Measurements from ENCODE around the gene RFXANK.
"Not testable (repeated sequence)": the region's sequence is repeated elsewhere in the genome, so short reads cannot be mapped to it uniquely, and the experiment has no call there.

The RFXANK gene

GRCh38 chr19:19206938-19207337 is 14.9 kb downstream of the RFXANK start:
- DNase-seq (ENCODE audit: low spot score), result no peak

DNA sequence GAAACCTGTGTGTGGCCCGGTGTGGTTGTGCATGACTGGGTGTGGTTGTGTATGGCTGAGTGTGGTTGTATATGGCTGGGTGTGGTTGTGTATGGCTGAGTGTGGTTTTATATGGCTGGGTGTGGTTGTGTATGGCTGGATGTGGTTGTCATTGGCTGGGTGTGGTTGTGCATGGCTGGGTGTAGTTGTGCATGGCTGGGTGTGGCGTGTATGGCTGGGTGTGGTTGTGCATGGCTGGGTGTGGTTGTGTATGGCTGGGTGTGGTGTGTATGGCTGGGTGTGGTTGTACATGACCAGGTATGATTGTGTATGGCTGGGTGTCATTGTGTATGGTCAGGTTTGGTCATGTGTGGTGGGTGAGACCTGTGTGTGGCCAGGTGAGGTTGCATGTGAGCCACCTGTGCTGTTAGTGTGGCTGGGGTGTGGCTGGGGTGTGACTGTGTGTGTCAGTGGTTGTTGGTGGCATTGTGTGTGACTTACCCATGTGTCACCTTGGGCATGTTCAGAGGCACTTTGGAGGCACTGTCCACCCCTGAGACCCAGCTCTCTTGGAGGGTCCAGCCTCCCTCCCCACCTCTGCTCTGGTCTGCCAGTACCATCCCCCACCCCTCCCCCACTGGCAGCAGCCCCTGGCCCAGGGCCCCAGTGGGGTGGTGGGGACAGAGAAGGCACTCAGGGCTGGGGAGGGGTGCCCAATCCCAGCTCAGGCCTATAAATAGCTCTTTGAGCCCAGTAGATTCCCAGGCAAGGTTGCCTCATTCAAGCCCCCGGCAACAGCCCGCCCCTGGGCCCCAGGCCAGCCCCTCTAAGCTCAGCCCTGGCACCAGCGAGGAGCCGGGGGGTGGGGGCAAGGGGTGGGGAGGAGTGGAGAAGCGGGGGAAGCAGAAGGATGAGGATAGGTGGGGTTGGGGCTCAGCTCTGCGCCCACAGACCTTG is 15.8 kb downstream of the RFXANK start:
- no peak for DNase-seq (ENCODE audit: low spot score)

GRCh38 chr19:19209372-19209771 is 17.3 kb downstream of the RFXANK start:
- peak; percentile 79 for DNase-seq (ENCODE audit: low spot score)

DNA sequence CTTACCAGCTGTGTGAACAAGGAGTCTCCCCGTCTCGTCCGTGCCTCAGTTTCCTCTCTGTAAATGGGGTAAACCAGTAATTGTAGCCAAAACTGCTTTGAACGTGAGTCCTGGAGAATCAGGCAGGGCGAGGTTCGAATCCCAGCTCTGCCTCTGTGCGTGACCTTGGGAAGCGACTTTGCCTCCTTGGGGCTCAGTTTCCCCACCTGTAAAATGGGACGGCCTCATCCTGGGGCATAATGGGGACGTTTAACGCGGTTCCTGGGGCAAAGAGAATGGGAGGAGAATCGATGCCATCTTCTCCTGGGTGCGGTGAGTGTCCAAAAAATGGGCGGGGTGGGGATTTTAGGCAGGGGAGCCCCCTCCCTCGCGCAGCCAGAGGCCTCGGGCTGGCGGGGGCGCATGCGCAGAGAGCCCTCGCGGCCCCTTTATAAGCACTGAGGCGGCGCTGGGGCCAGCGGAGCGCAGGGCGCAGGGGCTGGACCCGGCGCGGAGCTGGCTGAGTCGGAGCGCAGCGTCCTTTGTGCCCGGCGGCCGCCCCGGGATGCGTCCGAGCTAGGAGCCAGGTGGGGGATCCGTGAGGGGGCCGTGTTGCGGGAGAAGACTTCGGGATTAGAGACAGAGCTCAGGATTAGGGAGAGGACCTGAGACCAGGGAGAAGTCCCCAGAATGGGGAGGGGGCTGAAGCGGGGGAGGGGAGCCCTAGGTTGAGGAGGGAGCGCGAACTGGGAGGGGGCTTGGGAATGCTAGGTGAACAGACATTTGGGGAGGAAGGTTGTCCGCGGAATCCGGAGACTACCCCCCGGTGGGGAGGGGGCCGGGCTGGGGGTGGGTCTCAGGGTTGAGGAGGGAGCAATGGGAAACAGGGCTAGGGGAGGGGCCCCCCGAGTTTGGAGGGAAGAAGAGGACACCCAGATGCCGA is 19.7 kb downstream of the RFXANK start, which contains the start of gene NCAN:
TSS of gene NCAN (plus strand) at position 460 of the 922 bp plus-strand sequence. CDS start 4,996 bp downstream, outside the sequence.
- DNase-seq (ENCODE audit: low spot score), result no peak

- no peak for DNase-seq (ENCODE audit: low spot score)
Observed at GRCh38 chr19:19212916-19213315, 20.9 kb downstream of the RFXANK start.

DNA sequence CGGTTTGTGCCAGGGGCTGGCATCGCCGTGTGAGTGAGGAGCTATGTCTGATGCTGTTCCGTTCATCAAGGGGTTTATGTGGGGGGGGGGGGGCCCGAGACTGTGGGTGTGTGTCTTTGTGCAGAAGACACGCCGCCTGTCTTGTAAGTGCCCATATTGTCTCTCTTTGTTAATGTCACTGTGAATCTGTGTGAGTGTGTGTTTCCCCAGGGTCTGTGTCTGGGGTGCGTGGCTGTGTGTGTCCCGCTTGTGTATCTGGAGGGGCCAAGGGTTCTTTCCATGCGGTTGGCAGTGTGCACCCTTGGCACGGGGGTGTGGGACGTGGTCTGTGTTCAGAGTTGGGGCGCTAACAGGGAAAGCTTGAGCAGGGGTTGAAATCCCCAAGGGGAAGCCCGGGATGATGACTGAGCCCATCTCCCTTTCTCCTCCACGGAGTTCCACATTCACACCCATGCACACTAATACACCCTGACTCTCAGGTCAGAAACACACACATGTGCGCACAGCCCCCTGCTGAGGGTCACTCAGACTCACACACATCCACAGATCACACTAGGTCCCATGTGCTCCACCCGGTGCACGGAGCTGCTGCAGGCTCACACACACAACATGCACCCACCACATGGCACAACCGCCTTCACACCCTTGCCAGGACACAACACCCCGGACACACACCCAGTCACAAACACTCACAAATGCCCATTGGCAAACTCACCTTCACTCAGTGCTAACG is 21.5 kb downstream of the RFXANK start:
- no peak for DNase-seq (ENCODE audit: low spot score)

GRCh38 chr19:19214159-19214490 is 22.1 kb downstream of the RFXANK start:
- DNase-seq (ENCODE audit: low spot score), result peak; percentile 55

GRCh38 chr19:19214892-19215291 is 22.8 kb downstream of the RFXANK start:
- peak; percentile 25 for DNase-seq (ENCODE audit: low spot score)

DNA sequence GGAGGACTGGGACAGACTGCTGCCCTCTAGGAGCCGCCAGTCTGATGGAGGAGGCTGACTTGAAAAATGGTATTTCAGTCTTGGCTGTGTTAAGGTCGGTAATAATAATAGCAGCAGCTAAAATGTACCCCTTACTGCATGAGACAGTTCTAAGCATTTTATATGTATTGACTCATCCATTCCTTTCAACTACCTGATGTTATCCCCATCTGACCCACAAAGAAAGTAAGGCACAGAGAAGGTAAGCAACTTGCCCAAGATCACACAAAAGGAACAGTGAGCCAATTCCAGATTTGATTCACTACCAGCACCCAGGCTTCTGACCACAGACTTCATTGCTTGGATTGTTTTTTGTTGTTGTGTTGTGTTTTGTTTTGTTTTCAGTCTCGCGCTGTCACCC is 23.7 kb downstream of the RFXANK start:
- DNase-seq (ENCODE audit: low spot score), result no peak

- peak; percentile 68 for DNase-seq (ENCODE audit: low spot score)
Observed at GRCh38 chr19:19217099-19217498, 25.0 kb downstream of the RFXANK start.

- DNase-seq (ENCODE audit: low spot score), result no peak
Observed at GRCh38 chr19:19218911-19219310, 26.9 kb downstream of the RFXANK start.

DNA sequence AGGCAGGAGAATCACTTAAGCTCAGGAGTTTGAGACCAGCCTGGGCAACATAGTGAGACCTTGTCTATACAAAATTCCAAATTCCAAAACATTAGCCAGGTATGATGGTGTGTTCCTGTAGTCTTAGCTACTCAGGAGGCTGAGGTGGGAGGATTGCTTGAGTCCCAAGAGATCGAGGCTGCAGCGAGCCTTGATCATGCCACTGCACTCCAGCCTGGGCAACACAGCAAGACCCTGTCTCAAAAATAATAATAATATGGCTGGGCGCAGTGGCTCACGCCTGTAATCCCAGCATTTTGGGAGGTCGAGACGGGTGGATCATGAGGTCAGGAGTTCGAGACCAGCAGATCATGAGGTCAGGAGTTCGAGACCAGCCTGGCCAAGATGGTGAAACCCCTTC is 28.9 kb downstream of the RFXANK start:
- DNase-seq (ENCODE audit: low spot score), result not testable (repeated sequence)

GRCh38 chr19:19223060-19223459 is 31.0 kb downstream of the RFXANK start:
- no peak for DNase-seq (ENCODE audit: low spot score)

GRCh38 chr19:19223636-19224035 is 31.6 kb downstream of the RFXANK start:
- DNase-seq (ENCODE audit: low spot score), result no peak

DNA sequence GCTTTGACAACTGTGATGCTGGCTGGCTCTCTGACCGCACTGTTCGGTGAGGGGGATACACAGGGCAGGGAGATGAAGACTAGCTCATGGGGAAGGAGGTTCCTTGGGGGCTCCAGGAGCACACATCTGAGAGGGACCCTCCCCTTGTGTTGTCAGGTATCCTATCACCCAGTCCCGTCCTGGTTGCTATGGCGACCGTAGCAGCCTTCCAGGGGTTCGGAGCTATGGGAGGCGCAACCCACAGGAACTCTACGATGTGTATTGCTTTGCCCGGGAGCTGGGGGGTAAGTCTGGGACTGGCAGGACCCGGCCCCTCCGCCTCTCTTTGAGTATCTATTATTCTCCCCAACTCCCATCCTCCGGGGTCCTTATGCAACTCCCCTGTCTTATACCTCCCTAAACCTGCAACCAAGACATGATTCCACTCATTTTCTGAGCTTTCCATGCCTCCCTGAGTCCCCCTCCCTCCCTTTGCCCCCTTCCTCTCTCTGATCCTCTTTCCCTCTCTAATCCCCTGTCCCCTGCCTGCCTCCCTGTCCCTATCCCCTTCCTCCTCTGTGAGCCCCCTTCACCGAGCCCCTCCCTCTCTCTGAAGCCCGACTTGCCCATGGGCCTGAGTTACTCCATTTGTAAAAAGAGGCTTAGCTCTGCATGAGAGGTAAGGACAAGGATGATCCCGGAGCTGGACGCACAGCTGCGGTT is 32.2 kb downstream of the RFXANK start:
- no peak for DNase-seq (ENCODE audit: low spot score)

DNA sequence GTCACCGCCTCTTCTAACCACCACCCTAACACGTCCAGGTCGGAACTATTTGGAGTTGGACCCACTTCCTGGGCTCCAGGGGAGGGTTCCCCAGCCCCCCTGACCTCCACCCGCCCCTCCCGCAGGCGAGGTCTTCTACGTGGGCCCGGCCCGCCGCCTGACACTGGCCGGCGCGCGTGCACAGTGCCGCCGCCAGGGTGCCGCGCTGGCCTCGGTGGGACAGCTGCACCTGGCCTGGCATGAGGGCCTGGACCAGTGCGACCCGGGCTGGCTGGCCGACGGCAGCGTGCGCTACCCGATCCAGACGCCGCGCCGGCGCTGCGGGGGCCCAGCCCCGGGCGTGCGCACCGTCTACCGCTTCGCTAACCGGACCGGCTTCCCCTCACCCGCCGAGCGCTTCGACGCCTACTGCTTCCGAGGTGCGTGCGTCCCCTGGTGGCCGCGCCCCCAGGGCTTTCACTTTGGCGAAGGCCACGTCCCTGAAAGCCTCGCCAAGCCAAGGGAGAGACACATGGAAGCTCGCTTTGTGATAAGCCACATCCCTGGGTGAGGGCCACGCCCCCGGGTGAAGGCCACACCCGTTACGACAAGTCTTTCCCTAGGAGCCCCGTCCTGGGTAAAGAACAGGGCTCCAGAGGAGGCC is 32.9 kb downstream of the RFXANK start:
- peak; percentile 59 for DNase-seq (ENCODE audit: low spot score)

DNA sequence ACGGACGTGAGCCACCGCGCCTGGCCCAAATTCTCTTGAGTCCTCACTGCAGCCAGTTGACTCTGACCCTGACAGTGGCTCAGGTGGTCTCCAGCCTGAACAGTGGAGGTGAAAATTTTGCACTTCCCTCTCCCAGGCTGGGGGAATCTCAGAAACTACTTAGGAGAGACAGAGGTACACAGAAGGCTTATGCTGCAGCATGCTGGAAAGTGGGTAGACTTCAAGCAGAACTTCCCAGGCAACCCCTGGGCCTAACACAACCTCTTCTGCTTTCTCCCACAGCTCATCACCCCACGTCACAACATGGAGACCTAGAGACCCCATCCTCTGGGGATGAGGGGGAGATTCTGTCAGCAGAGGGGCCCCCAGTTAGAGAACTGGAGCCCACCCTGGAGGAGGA is 34.1 kb downstream of the RFXANK start:
- no peak for DNase-seq (ENCODE audit: low spot score)

DNA sequence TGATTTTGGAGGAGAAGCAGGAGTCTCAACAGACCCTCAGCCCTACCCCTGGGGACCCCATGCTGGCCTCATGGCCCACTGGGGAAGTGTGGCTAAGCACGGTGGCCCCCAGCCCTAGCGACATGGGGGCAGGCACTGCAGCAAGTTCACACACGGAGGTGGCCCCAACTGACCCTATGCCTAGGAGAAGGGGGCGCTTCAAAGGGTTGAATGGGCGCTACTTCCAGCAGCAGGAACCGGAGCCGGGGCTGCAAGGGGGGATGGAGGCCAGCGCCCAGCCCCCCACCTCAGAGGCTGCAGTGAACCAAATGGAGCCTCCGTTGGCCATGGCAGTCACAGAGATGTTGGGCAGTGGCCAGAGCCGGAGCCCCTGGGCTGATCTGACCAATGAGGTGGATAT is 34.6 kb downstream of the RFXANK start:
- DNase-seq (ENCODE audit: low spot score), result no peak

- DNase-seq (ENCODE audit: low spot score), result no peak
Observed at GRCh38 chr19:19227217-19227616, 35.2 kb downstream of the RFXANK start.

DNA sequence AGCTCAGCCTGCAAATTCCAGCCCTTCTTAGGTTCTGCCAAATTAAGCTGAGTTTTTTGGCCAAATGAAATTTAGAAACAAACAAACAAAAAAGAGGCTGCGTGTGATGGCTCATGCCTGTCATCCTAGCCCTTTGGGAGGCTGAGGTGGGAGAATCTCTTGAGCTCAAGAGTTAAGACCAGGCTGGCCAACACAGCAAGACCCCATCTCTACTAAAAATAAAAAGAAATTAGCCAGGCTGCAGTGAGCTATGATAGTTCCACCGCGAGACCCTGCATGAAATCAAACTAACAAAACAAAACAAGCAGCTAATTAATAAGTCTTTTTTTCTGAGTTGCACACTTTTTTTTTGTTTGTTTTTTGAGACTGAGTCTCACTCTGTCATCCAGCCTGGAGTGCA is 37.6 kb downstream of the RFXANK start:
- no peak for DNase-seq (ENCODE audit: low spot score)

DNA sequence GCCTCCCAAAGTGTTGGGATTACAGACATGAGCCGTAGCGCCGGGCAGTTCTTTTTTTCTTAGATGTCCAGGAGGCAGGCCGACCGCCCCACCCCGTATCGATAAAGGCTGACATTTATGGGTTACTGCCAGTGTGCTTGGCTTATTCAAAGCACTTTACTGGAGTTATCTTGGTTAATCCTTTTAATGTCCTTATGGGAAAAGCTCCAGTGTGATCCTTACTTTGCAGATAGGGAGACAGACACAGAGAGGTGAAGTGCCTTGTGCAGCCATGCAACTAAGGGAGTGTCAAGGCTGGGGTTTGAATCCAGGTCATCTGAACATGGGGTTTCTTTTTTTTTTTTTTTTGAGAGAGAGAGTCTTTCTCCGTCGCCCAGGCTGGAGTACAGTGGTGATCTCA is 38.9 kb downstream of the RFXANK start:
- DNase-seq (ENCODE audit: low spot score), result no peak

Measured in NAMALWA (cell line).